Fibroblast of lung (primary cell): Measurements from ENCODE around the gene TRAF3.
"Not testable (repeated sequence)": the region's sequence is repeated elsewhere in the genome, so short reads cannot be mapped to it uniquely, and the experiment has no call there.

Experiments used
- CTCF ChIP-seq, 2 donors: IDR thresholded peaks in 1 of 2; conservative IDR thresholded peaks in 1 of 2; 1 replicate in 1 of 2; 2 replicates in 1 of 2; pipeline ENCODE4 v1.5.1; 2011 to 2012; ENCODE audit warnings: low read length in 2 of 2, control low read depth in 1 of 2, inconsistent platforms in 1 of 2, low read depth in 1 of 2, mild to moderate bottlenecking in 1 of 2
- EZH2 ChIP-seq: IDR thresholded peaks from 2 replicates; pipeline ENCODE4 v1.5.1; 2012; ENCODE audit warnings: low read length, control low read depth, mild to moderate bottlenecking; ENCODE audit errors: missing control alignments

- not testable (repeated sequence) for TF ChIP-seq CTCF (conservative IDR thresholded peaks at IDR 0.05 in 1 of 2, IDR thresholded peaks at IDR 0.05 in 1 of 2; ENCODE audit: low read depth in 1 of 2, low read length in 2 of 2); EZH2
Measured at GRCh38 chr14:102877511-102877910, 100.3 kb downstream of the TRAF3 start.
